GM20000 (cell line): Measurements from ENCODE around the gene MED7.

Experiments
- DNase-seq: peaks from one replicate; pipeline ENCODE4 v3.0.0; 2012; ENCODE audit warnings: low spot score
- TF ChIP-seq, protein P1 (sequence below): IDR thresholded peaks from 2 replicates; pipeline ENCODE4 v1.5.1; 2012; ENCODE audit warnings: mild to moderate bottlenecking, control low read depth; ENCODE audit errors: extremely low read depth, missing control alignments

MED7 gene

DNA sequence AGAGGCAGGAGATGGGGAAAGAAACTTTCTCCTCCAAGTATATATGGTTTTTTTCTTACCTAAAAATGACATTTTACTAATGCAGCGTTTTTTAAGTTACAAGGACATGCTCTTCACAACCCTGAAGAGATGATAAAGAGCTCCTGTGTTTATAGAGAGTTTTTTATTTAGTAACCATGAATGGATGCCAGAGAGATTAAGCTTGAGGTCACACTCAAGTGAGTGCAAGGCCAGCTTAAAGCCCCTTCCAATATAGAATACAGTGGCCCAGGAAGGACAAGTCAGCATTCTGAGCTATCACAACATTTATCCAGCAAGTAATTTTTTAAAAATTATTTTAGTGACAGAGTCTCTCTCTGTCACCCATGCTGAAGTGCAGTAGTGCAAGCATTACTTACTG, 27.2 kb downstream of the MED7 start:
- TF ChIP-seq, protein P1, sequence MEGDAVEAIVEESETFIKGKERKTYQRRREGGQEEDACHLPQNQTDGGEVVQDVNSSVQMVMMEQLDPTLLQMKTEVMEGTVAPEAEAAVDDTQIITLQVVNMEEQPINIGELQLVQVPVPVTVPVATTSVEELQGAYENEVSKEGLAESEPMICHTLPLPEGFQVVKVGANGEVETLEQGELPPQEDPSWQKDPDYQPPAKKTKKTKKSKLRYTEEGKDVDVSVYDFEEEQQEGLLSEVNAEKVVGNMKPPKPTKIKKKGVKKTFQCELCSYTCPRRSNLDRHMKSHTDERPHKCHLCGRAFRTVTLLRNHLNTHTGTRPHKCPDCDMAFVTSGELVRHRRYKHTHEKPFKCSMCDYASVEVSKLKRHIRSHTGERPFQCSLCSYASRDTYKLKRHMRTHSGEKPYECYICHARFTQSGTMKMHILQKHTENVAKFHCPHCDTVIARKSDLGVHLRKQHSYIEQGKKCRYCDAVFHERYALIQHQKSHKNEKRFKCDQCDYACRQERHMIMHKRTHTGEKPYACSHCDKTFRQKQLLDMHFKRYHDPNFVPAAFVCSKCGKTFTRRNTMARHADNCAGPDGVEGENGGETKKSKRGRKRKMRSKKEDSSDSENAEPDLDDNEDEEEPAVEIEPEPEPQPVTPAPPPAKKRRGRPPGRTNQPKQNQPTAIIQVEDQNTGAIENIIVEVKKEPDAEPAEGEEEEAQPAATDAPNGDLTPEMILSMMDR: no peak

DNA sequence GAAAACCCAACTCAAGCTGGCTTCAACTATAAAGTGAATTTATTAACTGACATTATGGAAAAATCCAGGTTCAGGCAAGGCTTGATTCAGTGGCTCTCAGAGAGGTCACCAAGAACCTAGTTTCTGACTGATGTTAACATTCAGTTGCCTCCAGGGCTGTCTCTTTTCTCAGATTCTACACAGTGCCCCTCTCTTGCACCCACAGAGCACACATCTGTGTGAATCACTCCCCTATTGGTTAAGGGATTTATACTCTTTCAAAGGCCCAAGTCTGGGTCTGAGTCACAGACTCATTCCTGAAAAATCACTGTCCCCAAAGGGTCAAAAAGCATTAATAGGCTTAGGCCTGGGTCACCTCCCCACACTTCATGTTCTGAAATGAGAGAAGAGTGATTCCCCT, 27.7 kb downstream of the MED7 start:
- TF ChIP-seq, protein P1: no peak
- DNase-seq: no peak

More for the DNA sequence above, 27.2 kb downstream of the MED7 start:
- no peak for DNase-seq

DNA sequence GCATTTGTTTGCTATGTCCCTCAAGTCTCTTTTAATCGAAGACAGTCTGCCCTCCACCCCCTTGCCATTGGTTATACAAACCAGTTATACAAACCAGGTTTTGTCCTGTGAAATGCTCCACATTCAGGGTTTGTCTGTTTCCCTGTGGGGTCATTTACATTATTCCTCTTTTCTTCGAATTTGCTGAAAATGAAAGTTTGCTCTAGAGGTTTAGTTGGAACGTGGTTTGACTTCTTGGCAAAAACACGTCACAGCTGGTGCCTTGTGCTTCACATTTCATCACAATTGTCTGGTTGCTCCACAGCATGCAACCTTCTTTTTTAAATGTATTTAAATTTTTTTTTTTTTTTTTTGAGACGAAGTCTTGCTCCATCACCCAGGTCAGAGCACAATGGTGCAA, 29.7 kb downstream of the MED7 start:
- TF ChIP-seq, protein P1: no peak
- DNase-seq: no peak

DNA sequence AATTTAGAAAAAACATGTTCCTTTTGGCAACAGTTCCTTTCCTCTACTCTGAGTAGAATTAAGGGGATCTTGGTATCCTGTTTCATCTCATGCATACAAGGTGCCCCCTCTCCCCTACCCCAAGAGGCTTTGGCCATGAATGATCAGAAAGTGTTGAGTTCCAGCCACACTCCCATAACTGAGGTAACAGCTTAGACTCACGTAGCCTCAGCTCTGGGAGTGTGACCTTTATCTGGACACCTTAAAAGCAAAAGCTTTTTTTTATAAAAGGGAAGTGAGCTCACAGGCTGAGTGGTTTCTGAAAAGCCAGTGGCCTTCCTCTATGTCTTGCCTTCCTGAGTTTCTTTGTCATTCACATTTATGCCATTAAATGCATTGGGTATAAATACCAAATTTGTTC, 32.9 kb downstream of the MED7 start:
- DNase-seq: peak; percentile 54
- TF ChIP-seq, protein P1: no peak

DNA sequence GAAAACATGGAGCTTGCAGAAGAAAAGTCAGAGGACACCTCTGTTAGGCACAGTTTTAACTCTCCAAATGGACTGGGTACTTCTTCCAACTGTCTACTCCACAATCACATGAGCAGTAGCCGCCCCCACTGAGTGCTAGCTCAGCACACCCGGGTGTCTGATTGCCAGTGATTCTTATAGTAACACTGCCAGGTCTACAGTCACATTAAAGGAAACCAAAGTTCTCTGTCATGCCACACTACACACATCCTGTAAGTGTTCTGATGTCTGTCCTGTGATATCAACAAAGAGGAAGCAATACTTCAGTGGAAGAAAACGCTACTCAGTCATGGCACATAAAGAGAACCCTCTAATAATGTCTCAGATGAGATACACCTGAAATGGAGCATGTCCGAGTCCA, 33.7 kb downstream of the MED7 start, which contains the start of gene HAVCR2:
Gene HAVCR2 (minus strand): TSS at position 69 of the 400 bp plus-strand sequence. CDS start 61 bp downstream, at position 8.
- DNase-seq: peak; percentile 40
- TF ChIP-seq, protein P1: no peak

DNA sequence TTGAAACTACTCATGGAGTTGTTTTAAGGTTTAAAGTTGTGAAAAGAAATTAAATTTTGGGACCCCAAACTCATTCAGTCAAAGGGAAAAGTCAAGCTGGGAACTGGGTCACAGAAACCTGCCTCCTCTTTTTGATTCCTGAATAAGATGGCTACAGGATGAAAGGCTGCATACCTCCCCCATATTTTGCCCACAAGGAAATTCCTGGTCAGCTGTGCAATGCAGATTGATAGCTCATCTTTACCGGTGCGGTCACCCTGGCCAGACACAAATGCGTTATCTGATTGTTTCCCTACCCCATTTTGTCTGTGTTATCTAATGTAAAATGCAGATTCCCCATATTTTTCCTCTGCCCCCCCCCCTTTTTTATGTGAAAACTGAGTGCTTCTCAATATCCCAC, 35.2 kb downstream of the MED7 start:
- no peak for DNase-seq
- TF ChIP-seq, protein P1: no peak

DNA sequence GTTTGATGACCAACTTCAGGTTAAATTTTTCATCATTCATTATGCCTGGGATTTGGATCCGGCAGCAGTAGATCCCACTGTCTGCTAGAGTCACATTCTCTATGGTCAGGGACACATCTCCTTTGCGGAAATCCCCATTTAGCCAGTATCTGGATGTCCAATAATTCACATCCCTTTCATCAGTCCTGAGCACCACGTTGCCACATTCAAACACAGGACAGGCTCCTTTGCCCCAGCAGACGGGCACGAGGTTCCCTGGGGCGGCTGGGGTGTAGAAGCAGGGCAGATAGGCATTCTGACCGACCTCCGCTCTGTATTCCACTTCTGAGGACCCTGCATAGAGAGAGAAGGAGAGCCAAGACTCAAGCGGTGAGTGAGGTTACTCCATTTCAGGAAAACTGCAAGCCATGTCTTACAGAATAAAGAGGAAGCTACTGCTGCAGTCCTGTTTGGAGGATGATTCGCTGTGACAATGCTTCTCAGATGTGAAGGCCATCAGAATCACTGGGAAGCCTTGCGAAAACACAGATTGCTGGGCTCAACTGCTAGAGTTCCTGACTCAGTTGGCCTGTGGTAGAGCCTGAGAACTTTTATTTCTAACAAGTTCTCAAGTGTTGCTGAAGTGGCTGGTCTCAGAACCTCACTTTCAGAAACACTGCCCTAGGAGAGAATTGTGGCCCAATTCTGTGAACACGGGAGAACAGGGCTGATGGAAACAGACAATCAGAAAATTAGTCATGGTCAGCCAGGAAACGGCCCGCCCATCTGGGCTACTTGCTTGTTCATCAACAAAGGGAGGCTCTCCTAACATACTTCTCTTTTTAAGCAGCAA, 35.8 kb downstream of the MED7 start:
- TF ChIP-seq, protein P1: no peak
- DNase-seq: peak; percentile 35
